Nephron (organoid): ENCODE measurements around the gene SYN1.

ENCODE experiments used
- H3K27ac Mint-ChIP-seq, 3 experiments: 2 replicates each; pipeline ENCODE4 v1.8.0; 2020; ENCODE audit warnings: mixed read lengths in 3 of 3, mild to moderate bottlenecking in 2 of 3, moderate library complexity in 1 of 3
- H3K27me3 Mint-ChIP-seq: 2 replicates; pipeline ENCODE4 v1.8.0; 2021; ENCODE audit warnings: low read depth, mild to moderate bottlenecking, moderate library complexity, mixed read lengths
- H3K36me3 Mint-ChIP-seq: 2 replicates; pipeline ENCODE4 v1.8.0; 2020; ENCODE audit warnings: low read depth, mixed read lengths
- H3K4me1 Mint-ChIP-seq: 2 replicates; pipeline ENCODE4 v1.8.0; 2020; ENCODE audit warnings: mixed read lengths
- H3K4me3 Mint-ChIP-seq, 3 experiments: 2 replicates each; pipeline ENCODE4 v1.8.0; 2020; ENCODE audit warnings: mild to moderate bottlenecking in 3 of 3, mixed read lengths in 3 of 3, moderate library complexity in 2 of 3
- H3K9me3 Mint-ChIP-seq: 2 replicates; pipeline ENCODE4 v1.8.0; 2020; ENCODE audit warnings: mixed read lengths
- TF ChIP-seq, protein P1 (sequence below), 3 experiments: fragments of 200-600 bp; sonication (generic); IDR thresholded peaks; one replicate each; pipeline ENCODE4 v1.5.0; 2021; ENCODE audit warnings: antibody characterized with exemption in 3 of 3; ENCODE audit not compliant: unreplicated experiment in 3 of 3

SYN1 gene

DNA sequence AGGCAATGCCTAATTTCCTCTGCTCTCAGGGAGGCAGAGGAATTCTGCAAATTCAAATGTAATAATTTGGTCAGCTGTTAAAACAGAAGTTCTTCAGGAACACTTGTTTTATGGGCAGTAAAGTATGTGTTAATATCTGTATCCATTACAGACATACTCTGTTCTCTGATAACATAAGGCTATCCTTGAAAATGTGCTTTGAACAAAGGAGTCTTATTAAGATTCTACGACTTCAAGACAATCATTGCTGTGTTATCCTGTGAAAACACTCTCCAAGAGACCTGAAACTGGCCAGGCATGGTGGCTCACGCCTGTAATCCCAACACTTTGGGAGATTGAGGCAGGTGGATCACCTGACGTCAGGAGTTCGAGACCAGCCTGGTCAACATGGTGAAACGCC lies 12.0 kb upstream of the SYN1 start:
- Mint-ChIP-seq H3K4me1 (no peaks in the 10 kb centered on the region), H3K27ac (no peak overlapping the region), H3K27me3 (no peaks in the 10 kb centered on the region), H3K4me3 (no peak overlapping the region), H3K9me3 (peaks cover 6% of the 10 kb centered on the region), H3K36me3 (peaks cover 8% of the 10 kb centered on the region)
- TF ChIP-seq, protein P1, sequence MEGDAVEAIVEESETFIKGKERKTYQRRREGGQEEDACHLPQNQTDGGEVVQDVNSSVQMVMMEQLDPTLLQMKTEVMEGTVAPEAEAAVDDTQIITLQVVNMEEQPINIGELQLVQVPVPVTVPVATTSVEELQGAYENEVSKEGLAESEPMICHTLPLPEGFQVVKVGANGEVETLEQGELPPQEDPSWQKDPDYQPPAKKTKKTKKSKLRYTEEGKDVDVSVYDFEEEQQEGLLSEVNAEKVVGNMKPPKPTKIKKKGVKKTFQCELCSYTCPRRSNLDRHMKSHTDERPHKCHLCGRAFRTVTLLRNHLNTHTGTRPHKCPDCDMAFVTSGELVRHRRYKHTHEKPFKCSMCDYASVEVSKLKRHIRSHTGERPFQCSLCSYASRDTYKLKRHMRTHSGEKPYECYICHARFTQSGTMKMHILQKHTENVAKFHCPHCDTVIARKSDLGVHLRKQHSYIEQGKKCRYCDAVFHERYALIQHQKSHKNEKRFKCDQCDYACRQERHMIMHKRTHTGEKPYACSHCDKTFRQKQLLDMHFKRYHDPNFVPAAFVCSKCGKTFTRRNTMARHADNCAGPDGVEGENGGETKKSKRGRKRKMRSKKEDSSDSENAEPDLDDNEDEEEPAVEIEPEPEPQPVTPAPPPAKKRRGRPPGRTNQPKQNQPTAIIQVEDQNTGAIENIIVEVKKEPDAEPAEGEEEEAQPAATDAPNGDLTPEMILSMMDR (IDR thresholded peaks at IDR 0.05; ENCODE audit: unreplicated experiment in 3 of 3): no peak

DNA sequence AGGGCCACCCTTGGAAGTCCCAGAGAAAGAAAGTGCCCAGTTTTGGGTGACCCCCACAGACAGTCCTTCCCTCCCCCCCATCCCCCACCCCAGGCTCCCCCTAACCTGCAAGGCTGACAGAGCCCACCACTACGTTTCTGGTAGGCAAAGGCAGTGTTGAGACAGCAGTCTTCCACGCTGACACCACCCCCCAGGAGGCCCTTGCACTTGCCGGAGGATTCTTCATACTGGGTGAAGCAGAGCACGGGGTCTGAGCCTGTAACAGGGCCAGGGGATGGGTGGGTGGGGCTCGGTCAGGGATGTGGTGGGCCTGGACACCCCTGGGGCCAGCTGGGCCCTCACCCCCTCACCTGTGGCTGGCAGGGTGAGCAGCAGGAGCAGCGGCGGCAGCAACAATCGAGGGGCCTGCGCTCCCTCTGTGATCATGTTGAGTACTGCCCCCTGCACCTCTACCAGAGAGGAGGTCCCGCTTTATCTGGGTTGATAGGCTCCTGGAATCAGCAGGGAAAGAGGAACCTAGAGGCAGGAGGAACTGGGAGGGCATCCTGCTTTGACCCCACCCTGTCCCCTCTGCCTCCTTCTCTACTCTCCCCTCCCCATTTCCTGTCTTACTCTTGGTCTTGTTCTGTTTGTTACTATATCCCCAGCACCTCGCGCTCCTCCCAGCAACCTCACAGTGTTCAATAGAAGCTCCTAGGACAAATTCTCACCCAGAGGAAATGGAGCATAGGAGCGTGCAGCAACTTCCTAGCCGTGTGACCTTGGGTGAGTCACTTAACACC lies 10.0 kb upstream of the SYN1 start, which contains the start of gene CFP:
CFP (minus strand) TSS at position 512 of the 782 bp plus-strand sequence; CDS start at position 426, 86 bp downstream.
- no peaks in the 10 kb centered on the region for H3K27me3 Mint-ChIP-seq

DNA sequence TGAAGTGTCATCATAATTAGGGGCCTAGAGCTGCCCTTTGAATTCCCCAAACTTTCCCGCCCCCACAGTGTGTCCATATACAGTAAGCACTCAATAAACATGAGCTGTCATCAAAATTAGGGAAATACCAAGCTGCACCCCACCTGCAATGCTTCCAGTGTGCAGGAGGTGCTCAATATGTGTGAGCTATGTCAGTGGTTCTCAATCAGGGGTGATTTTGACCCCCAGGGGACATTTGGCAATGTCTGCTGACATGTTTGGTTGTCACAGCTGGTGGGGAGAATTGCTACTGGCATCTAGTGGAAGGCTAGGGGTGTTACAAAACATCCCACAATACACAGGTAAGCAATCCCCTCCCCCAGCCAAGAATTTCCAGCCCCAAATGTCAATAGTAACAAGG lies 9.3 kb upstream of the SYN1 start:
- Mint-ChIP-seq H3K4me3 (no peak overlapping the region), H3K27ac (no peak overlapping the region), H3K36me3 (no peaks in the 10 kb centered on the region), H3K9me3 (peaks cover 10% of the 10 kb centered on the region), H3K27me3 (peaks cover 2% of the 10 kb centered on the region), H3K4me1 (no peaks in the 10 kb centered on the region)
- TF ChIP-seq, protein P1 (IDR thresholded peaks at IDR 0.05; ENCODE audit: unreplicated experiment in 3 of 3): no peak

More for the DNA sequence above, 10.0 kb upstream of the SYN1 start, which contains the start of gene CFP:
- H3K9me3 Mint-ChIP-seq: peaks cover 10% of the 10 kb centered on the region
- no peaks in the 10 kb centered on the region for H3K36me3 Mint-ChIP-seq
- TF ChIP-seq, protein P1 (IDR thresholded peaks at IDR 0.05; ENCODE audit: unreplicated experiment in 3 of 3): no peak
- H3K4me3 Mint-ChIP-seq: no peak within 1 kb of the TSS
- no peaks in the 10 kb centered on the region for H3K4me1 Mint-ChIP-seq
- no peak within 1 kb of the TSS for H3K27ac Mint-ChIP-seq

- no peak overlapping the region for H3K27ac Mint-ChIP-seq
- no peaks in the 10 kb centered on the region for H3K36me3 Mint-ChIP-seq
- peaks cover 35% of the 10 kb centered on the region for H3K27me3 Mint-ChIP-seq
- H3K4me3 Mint-ChIP-seq: no peak overlapping the region
- TF ChIP-seq, protein P1 (IDR thresholded peaks at IDR 0.05; ENCODE audit: unreplicated experiment in 3 of 3): no peak
- H3K9me3 Mint-ChIP-seq: peaks cover 19% of the 10 kb centered on the region
- H3K4me1 Mint-ChIP-seq: no peaks in the 10 kb centered on the region
Measured at GRCh38 chrX:47625365-47625764, 5.7 kb upstream of the SYN1 start.

DNA sequence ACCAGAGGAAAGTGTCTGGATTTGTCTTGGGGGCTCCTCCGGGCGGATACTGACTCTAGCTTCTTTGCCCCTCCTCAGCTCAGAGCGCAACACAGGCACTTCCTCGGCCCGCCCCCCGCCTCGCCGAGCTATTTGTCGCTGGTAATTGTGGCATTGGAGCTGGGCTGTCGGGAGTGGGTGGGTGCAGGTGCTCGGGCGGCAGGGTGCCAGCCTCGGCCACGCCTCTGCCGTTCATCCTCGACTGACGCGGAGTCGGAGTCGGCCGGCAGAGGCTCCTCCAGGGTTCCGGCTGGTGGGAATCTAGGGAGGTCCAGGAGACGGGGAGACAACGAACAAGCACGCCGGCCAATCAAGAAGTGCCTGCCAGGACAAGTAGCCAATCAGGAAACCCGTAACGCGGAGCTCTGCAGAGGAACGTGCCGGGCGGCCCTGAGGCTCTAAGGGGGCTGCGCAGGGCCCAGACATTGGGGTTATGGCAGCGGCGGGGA lies 3.9 kb upstream of the SYN1 start:
- H3K27me3 Mint-ChIP-seq: peaks cover 43% of the 10 kb centered on the region
- H3K27ac Mint-ChIP-seq: no peak overlapping the region
- no peaks in the 10 kb centered on the region for H3K4me1 Mint-ChIP-seq
- peak overlapping the region; percentile 79 to 85 (median 81) for H3K4me3 Mint-ChIP-seq
- peaks cover 17% of the 10 kb centered on the region for H3K9me3 Mint-ChIP-seq
- no peaks in the 10 kb centered on the region for H3K36me3 Mint-ChIP-seq
- TF ChIP-seq, protein P1 (IDR thresholded peaks at IDR 0.05; ENCODE audit: unreplicated experiment in 3 of 3): no peak

DNA sequence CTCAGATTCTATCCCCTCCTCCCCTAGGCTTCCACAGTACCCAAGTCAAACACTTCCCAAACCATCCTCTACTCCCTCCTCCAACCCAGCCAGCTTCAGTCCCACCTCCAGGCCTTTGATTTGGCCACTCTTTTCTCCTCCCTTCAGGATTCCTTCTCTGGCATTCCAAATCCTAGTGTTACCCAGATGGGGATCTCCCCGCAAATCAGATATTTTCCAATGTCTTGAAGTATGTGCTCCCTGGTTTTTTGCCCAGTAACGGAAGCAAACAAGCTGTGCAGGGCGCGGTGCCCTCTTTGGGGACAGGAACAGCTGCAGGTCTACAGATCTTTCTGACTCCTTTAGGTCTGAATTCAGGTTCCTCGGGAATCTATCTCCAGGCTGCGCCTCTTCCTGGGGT lies 2.2 kb upstream of the SYN1 start:
- H3K9me3 Mint-ChIP-seq: peaks cover 29% of the 10 kb centered on the region
- H3K27me3 Mint-ChIP-seq: peaks cover 54% of the 10 kb centered on the region
- no peaks in the 10 kb centered on the region for H3K4me1 Mint-ChIP-seq
- TF ChIP-seq, protein P1 (IDR thresholded peaks at IDR 0.05; ENCODE audit: unreplicated experiment in 3 of 3): no peak
- H3K27ac Mint-ChIP-seq: no peak overlapping the region
- no peak overlapping the region for H3K4me3 Mint-ChIP-seq
- no peaks in the 10 kb centered on the region for H3K36me3 Mint-ChIP-seq
